Measurements from ENCODE around the gene TRIM46.

The TRIM46 gene

GRCh38 chr1:155130272-155131006 is 43.2 kb upstream of the TRIM46 start:
- Histone ChIP-seq H3K27ac (ENCODE audit: low read depth, low read length) (no peak overlapping the region), H3K36me3 (ENCODE audit: insufficient read depth, low read length) (no peaks in the 10 kb centered on the region), H3K79me2 (ENCODE audit: control insufficient read depth, insufficient read depth, low read length, unreplicated experiment) (no peaks in the 10 kb centered on the region), H3K4me1 (ENCODE audit: control insufficient read depth, insufficient read depth, low read length, unreplicated experiment) (peaks cover 21% of the 10 kb centered on the region), H3K27me3 (ENCODE audit: insufficient read depth, low read length) (peaks cover 37% of the 10 kb centered on the region), H3K4me3 (ENCODE audit: low read depth, low read length) (no peak overlapping the region), H2AFZ (ENCODE audit: low read length, unreplicated experiment) (no peak overlapping the region)

DNA sequence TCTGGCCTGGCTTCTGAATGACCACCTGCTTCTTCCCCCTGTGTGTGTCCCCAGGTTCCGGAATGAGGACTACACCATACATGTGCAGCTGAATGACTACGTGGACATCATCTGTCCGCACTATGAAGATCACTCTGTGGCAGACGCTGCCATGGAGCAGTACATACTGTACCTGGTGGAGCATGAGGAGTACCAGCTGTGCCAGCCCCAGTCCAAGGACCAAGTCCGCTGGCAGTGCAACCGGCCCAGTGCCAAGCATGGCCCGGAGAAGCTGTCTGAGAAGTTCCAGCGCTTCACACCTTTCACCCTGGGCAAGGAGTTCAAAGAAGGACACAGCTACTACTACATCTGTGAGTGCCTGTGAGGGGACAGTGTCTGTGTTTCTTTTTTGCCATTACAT is 42.4 kb upstream of the TRIM46 start:
- Histone ChIP-seq H2AFZ (ENCODE audit: low read length, unreplicated experiment) (no peak overlapping the region), H3K4me1 (ENCODE audit: control insufficient read depth, insufficient read depth, low read length, unreplicated experiment) (peaks cover 18% of the 10 kb centered on the region), H3K4me3 (ENCODE audit: low read depth, low read length) (no peak overlapping the region), H3K36me3 (ENCODE audit: insufficient read depth, low read length) (no peaks in the 10 kb centered on the region), H3K79me2 (ENCODE audit: control insufficient read depth, insufficient read depth, low read length, unreplicated experiment) (no peaks in the 10 kb centered on the region), H3K27ac (ENCODE audit: low read depth, low read length) (no peak overlapping the region), H3K27me3 (ENCODE audit: insufficient read depth, low read length) (peaks cover 29% of the 10 kb centered on the region)

DNA sequence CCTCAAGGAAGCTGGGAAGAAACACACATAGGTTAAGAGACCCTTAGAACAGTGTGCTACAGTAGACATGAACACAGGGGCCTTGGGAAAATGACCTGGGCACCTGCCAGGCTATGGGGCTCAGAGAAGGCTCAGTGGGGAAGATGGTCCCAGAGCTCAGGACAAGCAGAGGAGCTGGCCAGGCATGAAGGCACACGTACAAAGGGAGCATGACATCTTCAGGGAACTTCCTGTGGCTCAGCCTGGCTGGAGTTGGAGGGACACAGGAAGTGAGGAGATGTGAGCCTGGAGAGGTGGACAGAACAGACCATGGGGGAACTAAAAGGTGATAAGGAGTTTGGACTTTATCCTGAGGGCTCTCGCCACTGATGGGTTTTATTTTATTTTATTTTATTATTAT is 41.8 kb upstream of the TRIM46 start:
- peaks cover 18% of the 10 kb centered on the region for H3K4me1 ChIP-seq (ENCODE audit: control insufficient read depth, insufficient read depth, low read length, unreplicated experiment)
- no peak overlapping the region for H3K4me3 ChIP-seq (ENCODE audit: low read depth, low read length)
- peaks cover 3% of the 10 kb centered on the region for H3K79me2 ChIP-seq (ENCODE audit: control insufficient read depth, insufficient read depth, low read length, unreplicated experiment)
- peaks cover 23% of the 10 kb centered on the region for H3K27me3 ChIP-seq (ENCODE audit: insufficient read depth, low read length)
- H3K36me3 ChIP-seq (ENCODE audit: insufficient read depth, low read length): no peaks in the 10 kb centered on the region
- no peak overlapping the region for H2AFZ ChIP-seq (ENCODE audit: low read length, unreplicated experiment)
- no peak overlapping the region for H3K27ac ChIP-seq (ENCODE audit: low read depth, low read length)

DNA sequence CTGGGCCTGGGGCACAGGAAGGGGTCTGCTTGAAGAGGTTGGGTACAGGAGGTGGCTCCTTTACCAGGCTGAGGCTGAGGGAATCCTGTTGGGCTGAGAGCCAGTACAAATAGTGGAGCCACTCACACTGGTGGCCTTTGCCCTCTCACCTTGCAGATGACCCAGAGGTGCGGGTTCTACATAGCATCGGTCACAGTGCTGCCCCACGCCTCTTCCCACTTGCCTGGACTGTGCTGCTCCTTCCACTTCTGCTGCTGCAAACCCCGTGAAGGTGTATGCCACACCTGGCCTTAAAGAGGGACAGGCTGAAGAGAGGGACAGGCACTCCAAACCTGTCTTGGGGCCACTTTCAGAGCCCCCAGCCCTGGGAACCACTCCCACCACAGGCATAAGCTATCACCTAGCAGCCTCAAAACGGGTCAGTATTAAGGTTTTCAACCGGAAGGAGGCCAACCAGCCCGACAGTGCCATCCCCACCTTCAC is 39.8 kb upstream of the TRIM46 start:
- Histone ChIP-seq H3K4me3 (ENCODE audit: low read depth, low read length) (no peak overlapping the region), H3K4me1 (ENCODE audit: control insufficient read depth, insufficient read depth, low read length, unreplicated experiment) (peaks cover 22% of the 10 kb centered on the region), H3K27ac (ENCODE audit: low read depth, low read length) (no peak overlapping the region; the same call in 1 of the 2 replicates), H3K27me3 (ENCODE audit: insufficient read depth, low read length) (peaks cover 4% of the 10 kb centered on the region), H2AFZ (ENCODE audit: low read length, unreplicated experiment) (no peak overlapping the region), H3K36me3 (ENCODE audit: insufficient read depth, low read length) (peaks cover 3% of the 10 kb centered on the region; the same call in 1 of the 2 replicates), H3K79me2 (ENCODE audit: control insufficient read depth, insufficient read depth, low read length, unreplicated experiment) (peaks cover 22% of the 10 kb centered on the region)

GRCh38 chr1:155134322-155134721 is 39.3 kb upstream of the TRIM46 start:
- Histone ChIP-seq H3K36me3 (ENCODE audit: insufficient read depth, low read length) (peaks cover 3% of the 10 kb centered on the region; the same call in 1 of the 2 replicates), H3K79me2 (ENCODE audit: control insufficient read depth, insufficient read depth, low read length, unreplicated experiment) (peaks cover 25% of the 10 kb centered on the region), H2AFZ (ENCODE audit: low read length, unreplicated experiment) (no peak overlapping the region), H3K4me3 (ENCODE audit: low read depth, low read length) (peak overlapping the region; percentile 82), H3K27me3 (ENCODE audit: insufficient read depth, low read length) (no peaks in the 10 kb centered on the region), H3K4me1 (ENCODE audit: control insufficient read depth, insufficient read depth, low read length, unreplicated experiment) (peaks cover 26% of the 10 kb centered on the region), H3K27ac (ENCODE audit: low read depth, low read length) (peak overlapping the region; percentile 96)

DNA sequence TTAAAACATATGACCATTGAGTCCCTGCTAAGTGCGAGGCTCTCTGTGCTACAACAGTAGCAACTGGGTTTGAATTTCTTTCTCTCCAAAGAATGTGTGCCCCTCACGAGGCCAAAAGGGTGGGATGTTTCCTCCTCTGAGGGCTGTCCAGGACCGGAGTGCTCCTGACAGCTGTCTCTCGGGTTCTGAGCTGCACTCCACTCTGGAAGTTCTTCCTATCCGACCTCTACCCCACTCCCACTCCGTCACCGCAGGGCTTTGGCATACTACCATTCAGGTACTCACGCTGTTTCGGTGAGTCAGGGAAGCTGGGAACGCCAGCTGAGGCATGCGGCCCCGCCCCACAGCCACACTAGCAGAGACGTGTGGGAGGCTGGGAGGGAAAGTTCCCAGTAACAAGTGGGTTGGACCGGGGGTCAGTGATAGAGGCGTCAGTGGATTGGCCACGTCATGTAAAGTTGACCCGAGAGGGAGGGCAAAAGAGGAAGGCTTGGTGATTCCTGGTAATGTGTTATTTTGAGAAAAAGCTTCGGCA is 38.7 kb upstream of the TRIM46 start:
- Histone ChIP-seq H3K36me3 (ENCODE audit: insufficient read depth, low read length) (peaks cover 3% of the 10 kb centered on the region; the same call in 1 of the 2 replicates), H3K4me1 (ENCODE audit: control insufficient read depth, insufficient read depth, low read length, unreplicated experiment) (peaks cover 26% of the 10 kb centered on the region), H3K79me2 (ENCODE audit: control insufficient read depth, insufficient read depth, low read length, unreplicated experiment) (peaks cover 29% of the 10 kb centered on the region), H3K4me3 (ENCODE audit: low read depth, low read length) (peak overlapping the region; percentile 82), H2AFZ (ENCODE audit: low read length, unreplicated experiment) (no peak overlapping the region), H3K27me3 (ENCODE audit: insufficient read depth, low read length) (no peaks in the 10 kb centered on the region), H3K27ac (ENCODE audit: low read depth, low read length) (peak overlapping the region; percentile 96)

GRCh38 chr1:155135415-155136028 is 38.1 kb upstream of the TRIM46 start, which contains the start of gene SLC50A1:
Gene SLC50A1, plus strand, starts transcription at chr1:155135852. Its CDS starts 60 bp downstream, at chr1:155135912.
- Histone ChIP-seq H3K36me3 (ENCODE audit: insufficient read depth, low read length) (peaks cover 3% of the 10 kb centered on the region; the same call in 1 of the 2 replicates), H3K4me1 (ENCODE audit: control insufficient read depth, insufficient read depth, low read length, unreplicated experiment) (peaks cover 26% of the 10 kb centered on the region)

GRCh38 chr1:155136748-155137147 is 36.9 kb upstream of the TRIM46 start:
- no peak overlapping the region for H2AFZ ChIP-seq (ENCODE audit: low read length, unreplicated experiment)
- no peaks in the 10 kb centered on the region for H3K27me3 ChIP-seq (ENCODE audit: insufficient read depth, low read length)
- H3K27ac ChIP-seq (ENCODE audit: low read depth, low read length): peak overlapping the region; percentile 96
- peaks cover 3% of the 10 kb centered on the region; the same call in 1 of the 2 replicates for H3K36me3 ChIP-seq (ENCODE audit: insufficient read depth, low read length)
- H3K4me1 ChIP-seq (ENCODE audit: control insufficient read depth, insufficient read depth, low read length, unreplicated experiment): peaks cover 26% of the 10 kb centered on the region
- peak overlapping the region; percentile 82 for H3K4me3 ChIP-seq (ENCODE audit: low read depth, low read length)
- peaks cover 33% of the 10 kb centered on the region for H3K79me2 ChIP-seq (ENCODE audit: control insufficient read depth, insufficient read depth, low read length, unreplicated experiment)

More at GRCh38 chr1:155135415-155136028, 38.1 kb upstream of the TRIM46 start, which contains the start of gene SLC50A1:
- H3K79me2 ChIP-seq (ENCODE audit: control insufficient read depth, insufficient read depth, low read length, unreplicated experiment): peaks cover 33% of the 10 kb centered on the region
- peak within 1 kb of the TSS; percentile 48 for H2AFZ ChIP-seq (ENCODE audit: low read length, unreplicated experiment)
- no peaks in the 10 kb centered on the region for H3K27me3 ChIP-seq (ENCODE audit: insufficient read depth, low read length)
- H3K27ac ChIP-seq (ENCODE audit: low read depth, low read length): peak within 1 kb of the TSS; percentile 96
- H3K4me3 ChIP-seq (ENCODE audit: low read depth, low read length): peak within 1 kb of the TSS; percentile 82

DNA sequence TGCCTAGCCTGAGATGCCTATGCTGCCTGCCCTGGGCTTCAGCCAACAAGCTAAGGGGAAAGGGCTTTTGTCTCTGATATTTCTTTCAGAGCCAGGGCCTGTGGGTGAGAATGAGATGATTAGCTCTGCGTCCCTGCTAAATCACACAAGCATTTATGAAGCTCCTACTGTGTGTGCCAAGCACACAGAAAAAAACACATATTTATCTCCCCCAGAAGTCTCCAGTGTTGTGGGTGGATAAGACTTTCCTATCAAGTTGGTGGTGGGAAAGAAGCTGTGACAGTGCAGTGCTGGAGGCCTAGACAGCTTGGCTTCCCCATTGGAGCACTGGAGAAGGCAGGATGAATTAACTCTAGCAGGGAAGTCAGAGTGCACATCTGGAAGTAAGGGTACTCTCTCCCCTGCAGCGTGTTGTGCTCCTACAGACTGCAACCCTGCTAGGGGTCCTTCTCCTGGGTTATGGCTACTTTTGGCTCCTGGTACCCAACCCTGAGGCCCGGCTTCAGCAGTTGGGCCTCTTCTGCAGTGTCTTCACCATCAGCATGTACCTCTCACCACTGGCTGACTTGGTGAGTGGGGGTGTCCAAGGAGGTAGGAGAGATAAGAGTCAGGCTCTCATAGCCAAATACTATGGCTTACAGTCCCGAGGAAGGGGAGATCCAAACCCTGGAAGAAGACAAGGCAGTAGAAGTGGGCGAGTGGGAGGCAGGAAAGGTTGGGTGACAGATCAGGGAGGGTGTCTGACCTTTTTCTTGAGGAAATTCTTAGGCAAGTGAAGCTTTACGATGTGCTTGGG is 36.3 kb upstream of the TRIM46 start:
- no peak overlapping the region for H2AFZ ChIP-seq (ENCODE audit: low read length, unreplicated experiment)
- peak overlapping the region; percentile 96 for H3K27ac ChIP-seq (ENCODE audit: low read depth, low read length)
- H3K36me3 ChIP-seq (ENCODE audit: insufficient read depth, low read length): peaks cover 3% of the 10 kb centered on the region; the same call in 1 of the 2 replicates
- H3K4me3 ChIP-seq (ENCODE audit: low read depth, low read length): peak overlapping the region; percentile 82
- peaks cover 26% of the 10 kb centered on the region for H3K4me1 ChIP-seq (ENCODE audit: control insufficient read depth, insufficient read depth, low read length, unreplicated experiment)
- no peaks in the 10 kb centered on the region for H3K27me3 ChIP-seq (ENCODE audit: insufficient read depth, low read length)
- H3K79me2 ChIP-seq (ENCODE audit: control insufficient read depth, insufficient read depth, low read length, unreplicated experiment): peaks cover 33% of the 10 kb centered on the region

All from ACC112 (cell line).